Esophagus muscularis mucosa (tissue), 4 donors: ENCODE measurements around the gene APH1B. TPM values are rescaled to one million over a fixed set of nuclear protein-coding genes. Genes with fewer than 3 reads are reported as not detected.
"Not testable (repeated sequence)": the region's sequence is repeated elsewhere in the genome, so short reads cannot be mapped to it uniquely, and the experiment has no call there.

Experiments used
- DNase-seq: peaks from one replicate; pipeline ENCODE4 v3.0.0-alpha.2; 2017; ENCODE audit errors: extremely low spot score
- H3K27ac ChIP-seq, 4 donors: fragments of 200-600 bp; sonication (generic); replicated peaks in 1 of 4; 1 replicate in 3 of 4; 2 replicates in 1 of 4; pipeline ENCODE4 v1.5.1; 2016 to 2019; ENCODE audit warnings: mild to moderate bottlenecking in 1 of 4
- H3K27me3 ChIP-seq, 4 donors: fragments of 200-600 bp; sonication (generic); one replicate each; pipeline versions ENCODE4 v1.5.1 to v1.6.0; 2016 to 2019
- H3K36me3 ChIP-seq, 4 donors: fragments of 200-600 bp; sonication (generic); one replicate each; pipeline ENCODE4 v1.5.1; 2016 to 2019
- H3K4me1 ChIP-seq, 4 donors: fragments of 200-600 bp; sonication (generic); one replicate each; pipeline ENCODE4 v1.5.1; 2016 to 2019
- H3K4me3 ChIP-seq, 4 donors: fragments of 200-600 bp; sonication (generic); 1 replicate in 2 of 4; 2 replicates in 2 of 4; pipeline ENCODE4 v1.5.1; 2016 to 2019; ENCODE audit warnings: mild to moderate bottlenecking in 4 of 4, moderate library complexity in 1 of 4
- H3K9me3 ChIP-seq, 4 donors: fragments of 200-600 bp; sonication (generic); 1 replicate in 3 of 4; 2 replicates in 1 of 4; pipeline ENCODE4 v1.5.1; 2016 to 2019
- EP300 ChIP-seq: sonication (generic); formaldehyde crosslinking; IDR thresholded peaks from one replicate; pipeline ENCODE4 v1.6.1; 2017; ENCODE audit warnings: antibody characterized with exemption
- POLR2A ChIP-seq: fragments of 450-650 bp; IDR thresholded peaks from one replicate; pipeline ENCODE4 v1.6.1; 2017; ENCODE audit warnings: antibody characterized with exemption, moderate library complexity, mild to moderate bottlenecking, low read depth
- POLR2AphosphoS5 ChIP-seq, 2 donors: sonication (generic); formaldehyde crosslinking; IDR thresholded peaks; one replicate each; pipeline ENCODE4 v1.6.1; 2017; ENCODE audit warnings: antibody characterized with exemption in 2 of 2
- WGBS: methylation state at CpG from one replicate; pipeline ENCODE4 v1.1.5; 2018; 5-methylcytosine and 5-hydroxymethylcytosine counted together
- intact Hi-C: fragments of 100-400 bp; cut with DNase I; formaldehyde crosslinking; loops from one replicate; pipeline ENCODE4 v1.15.1; 2023
- total RNA-seq, 4 donors: library from RNA; depleted of rRNA; stranded (reverse); fragments of >200 nt; gene quantifications; one replicate each; pipeline versions ENCODE4 v1.1.0 to v1.2.1, GENCODE V29; 2016
- TF ChIP-seq, protein P1 (sequence below), 3 experiments: fragments of 200-600 bp in 2 of 3; fragments of 450-650 bp in 1 of 3; sonication (generic) in 2 of 3; IDR thresholded peaks; one replicate each; pipeline ENCODE4 v1.5.1; 2017 to 2019; ENCODE audit warnings: antibody characterized with exemption in 3 of 3, mild to moderate bottlenecking in 2 of 3, moderate library complexity in 1 of 3

The APH1B gene
- total RNA-seq, 4 donors from 2014 or later: 7.5 to 9.4 (median 8.9) TPM

DNA sequence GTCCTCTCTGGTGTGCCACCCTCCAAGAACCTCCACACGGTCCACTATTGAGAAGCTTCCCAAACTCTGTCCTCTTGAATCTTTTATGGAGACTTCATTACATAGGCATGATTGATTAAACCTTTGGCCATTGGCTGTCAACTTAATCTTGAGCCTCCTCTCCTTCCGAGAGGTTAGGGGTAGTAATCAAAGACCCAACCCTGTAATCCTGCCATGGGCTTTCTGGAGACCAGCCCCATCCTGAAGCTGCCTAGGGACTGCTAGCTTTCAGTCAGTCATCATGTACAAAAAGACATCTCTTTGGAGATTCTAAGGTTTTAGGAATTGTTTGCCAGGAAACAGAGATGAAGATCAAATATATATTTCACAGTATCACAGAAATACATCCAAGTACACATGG is 37.0 kb downstream of the APH1B start:
- Histone ChIP-seq H3K4me3 (no peak overlapping the region), H3K27me3 (no peaks in the 10 kb centered on the region)
- intact Hi-C loops: no loop called here

DNA sequence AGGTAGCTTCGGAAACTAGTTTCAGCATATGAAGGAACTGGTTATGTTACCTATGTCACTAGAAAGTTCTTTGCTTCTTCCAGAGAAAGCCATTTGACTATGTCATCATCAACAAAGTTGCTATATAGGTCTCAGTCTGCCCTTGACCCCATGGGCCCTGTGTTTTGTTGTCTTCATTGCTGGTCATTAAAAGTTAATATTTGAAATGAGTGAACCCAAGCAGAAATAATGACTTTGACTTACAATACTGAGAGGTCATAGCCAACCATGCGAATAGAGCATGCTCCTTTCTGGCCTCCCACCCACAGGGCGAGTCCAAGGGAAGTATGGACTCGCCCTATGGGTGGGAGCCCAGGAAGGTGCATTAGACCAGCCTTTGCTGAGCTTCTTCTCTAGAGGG is 40.9 kb downstream of the APH1B start:
- DNase-seq: no peak
- Histone ChIP-seq H3K4me1 (peaks cover 0 to 5% (median 0%) of the 10 kb centered on the region in 4 donors), H3K36me3 (no peaks in the 10 kb centered on the region), H3K27ac (no peak overlapping the region), H3K4me3 (no peak overlapping the region), H3K27me3 (no peaks in the 10 kb centered on the region), H3K9me3 (no peaks in the 10 kb centered on the region)
- intact Hi-C loops: no loop called here
- WGBS: 100% methylated on average over 4 of the region's 4 CpGs
- TF ChIP-seq POLR2A: no peak
- no peak for TF ChIP-seq POLR2AphosphoS5 (IDR thresholded peaks at IDR 0.05)
- TF ChIP-seq, protein P1, sequence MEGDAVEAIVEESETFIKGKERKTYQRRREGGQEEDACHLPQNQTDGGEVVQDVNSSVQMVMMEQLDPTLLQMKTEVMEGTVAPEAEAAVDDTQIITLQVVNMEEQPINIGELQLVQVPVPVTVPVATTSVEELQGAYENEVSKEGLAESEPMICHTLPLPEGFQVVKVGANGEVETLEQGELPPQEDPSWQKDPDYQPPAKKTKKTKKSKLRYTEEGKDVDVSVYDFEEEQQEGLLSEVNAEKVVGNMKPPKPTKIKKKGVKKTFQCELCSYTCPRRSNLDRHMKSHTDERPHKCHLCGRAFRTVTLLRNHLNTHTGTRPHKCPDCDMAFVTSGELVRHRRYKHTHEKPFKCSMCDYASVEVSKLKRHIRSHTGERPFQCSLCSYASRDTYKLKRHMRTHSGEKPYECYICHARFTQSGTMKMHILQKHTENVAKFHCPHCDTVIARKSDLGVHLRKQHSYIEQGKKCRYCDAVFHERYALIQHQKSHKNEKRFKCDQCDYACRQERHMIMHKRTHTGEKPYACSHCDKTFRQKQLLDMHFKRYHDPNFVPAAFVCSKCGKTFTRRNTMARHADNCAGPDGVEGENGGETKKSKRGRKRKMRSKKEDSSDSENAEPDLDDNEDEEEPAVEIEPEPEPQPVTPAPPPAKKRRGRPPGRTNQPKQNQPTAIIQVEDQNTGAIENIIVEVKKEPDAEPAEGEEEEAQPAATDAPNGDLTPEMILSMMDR (IDR thresholded peaks at IDR 0.05): no peak
- TF ChIP-seq EP300: no peak

More for the DNA sequence above, 37.0 kb downstream of the APH1B start:
- 61% methylated on average over 2 of the region's 2 CpGs for WGBS
- no peaks in the 10 kb centered on the region for H3K9me3 ChIP-seq
- no peak overlapping the region for H3K27ac ChIP-seq
- H3K4me1 ChIP-seq: no peaks in the 10 kb centered on the region
- DNase-seq: no peak
- TF ChIP-seq POLR2A (no peak), EP300 (no peak), POLR2AphosphoS5 (IDR thresholded peaks at IDR 0.05) (no peak)
- TF ChIP-seq, protein P1 (IDR thresholded peaks at IDR 0.05): no peak
- H3K36me3 ChIP-seq: no peaks in the 10 kb centered on the region

DNA sequence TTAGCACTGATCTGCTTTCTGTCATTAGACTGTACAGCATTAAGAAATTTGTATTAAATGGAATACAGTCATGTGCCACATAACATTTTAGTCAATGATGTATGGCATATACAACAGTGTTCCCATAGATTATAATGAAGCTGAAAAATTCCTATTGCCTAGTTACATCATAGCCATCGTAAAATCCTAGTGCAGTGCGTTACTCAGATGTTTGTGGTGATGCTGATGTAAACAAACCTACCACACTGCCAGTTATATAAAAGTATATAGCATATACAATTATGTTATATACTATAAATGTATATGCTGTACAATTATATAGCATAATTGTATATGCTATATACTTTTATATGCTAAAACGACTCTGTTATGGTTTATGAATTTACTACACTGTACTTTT is 41.7 kb downstream of the APH1B start:
- DNase-seq: no peak
- Histone ChIP-seq H3K9me3 (no peaks in the 10 kb centered on the region), H3K27ac (no peak overlapping the region), H3K4me1 (peaks cover 0 to 8% (median 4%) of the 10 kb centered on the region in 4 donors), H3K36me3 (no peaks in the 10 kb centered on the region), H3K4me3 (no peak overlapping the region), H3K27me3 (no peaks in the 10 kb centered on the region)
- TF ChIP-seq POLR2A (no peak), EP300 (no peak), POLR2AphosphoS5 (IDR thresholded peaks at IDR 0.05) (no peak)
- TF ChIP-seq, protein P1 (IDR thresholded peaks at IDR 0.05): no peak
- 94% methylated on average over 3 of the region's 3 CpGs for WGBS
- intact Hi-C loops: no loop called here

DNA sequence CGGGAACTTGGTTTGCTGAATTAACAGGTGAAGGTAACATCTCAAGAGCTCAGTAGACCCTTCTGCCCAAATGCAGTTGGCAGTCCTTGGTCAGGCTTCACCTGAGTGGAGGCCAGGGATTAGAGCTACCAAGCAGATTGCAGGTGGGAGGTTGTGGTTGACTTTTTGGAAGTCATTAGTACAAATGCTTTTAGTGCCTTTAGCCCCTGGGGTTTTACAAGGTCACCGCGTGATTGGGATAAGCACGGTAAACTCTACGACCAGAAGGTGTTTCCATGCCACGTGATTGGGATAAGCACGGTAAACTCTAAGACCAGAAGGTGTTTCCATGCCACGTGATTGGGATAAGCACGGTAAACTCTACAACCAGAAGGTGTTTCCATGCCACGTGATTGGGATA is 43.0 kb downstream of the APH1B start:
- H3K9me3 ChIP-seq, H3K4me3 ChIP-seq, H3K27me3 ChIP-seq, H3K27ac ChIP-seq, H3K36me3 ChIP-seq, H3K4me1 ChIP-seq, intact Hi-C loops, DNase-seq: not testable (repeated sequence)
- 96% methylated on average over 10 of the region's 10 CpGs for WGBS

DNA sequence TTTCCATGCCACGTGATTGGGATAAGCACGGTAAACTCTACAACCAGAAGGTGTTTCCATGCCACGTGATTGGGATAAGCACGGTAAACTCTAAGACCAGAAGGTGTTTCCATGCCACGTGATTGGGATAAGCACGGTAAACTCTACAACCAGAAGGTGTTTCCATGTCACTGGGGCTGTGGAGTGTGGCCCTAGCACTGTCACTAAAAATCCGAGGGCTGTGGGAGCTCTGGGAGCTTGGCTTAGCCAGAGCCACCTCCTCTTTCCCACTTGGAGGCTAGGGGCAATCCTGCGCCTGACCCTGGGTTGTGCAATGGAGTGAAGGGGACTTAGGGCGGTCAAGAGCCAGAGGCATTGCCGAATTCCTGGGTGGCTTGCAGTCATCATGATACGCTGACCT is 43.6 kb downstream of the APH1B start:
- H3K27me3 ChIP-seq, H3K9me3 ChIP-seq, H3K4me1 ChIP-seq, H3K27ac ChIP-seq, H3K36me3 ChIP-seq, intact Hi-C loops, DNase-seq, H3K4me3 ChIP-seq: not testable (repeated sequence)
- WGBS: 93% methylated on average over 8 of the region's 11 CpGs

DNA sequence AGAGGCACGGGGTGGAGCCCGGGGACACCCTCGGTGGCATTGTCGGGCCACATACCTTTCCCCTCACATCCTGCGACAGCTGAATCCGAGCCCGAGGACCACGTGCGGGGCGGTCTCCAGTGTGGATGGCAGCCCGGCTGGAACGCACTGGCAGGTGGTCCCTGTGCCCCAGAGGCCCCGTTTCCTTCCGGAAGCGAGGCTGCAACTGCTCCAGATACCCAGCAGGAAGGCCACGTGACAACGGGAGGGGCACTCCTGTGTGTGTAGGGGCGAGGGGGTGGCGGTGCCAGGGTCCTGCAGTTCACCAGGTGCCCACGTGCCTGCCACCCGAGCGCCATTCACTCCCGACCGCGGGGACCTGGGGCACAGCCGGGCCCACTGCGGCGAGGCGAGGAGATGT is 44.1 kb downstream of the APH1B start:
- no peak for DNase-seq
- intact Hi-C loops: no loop called here
- Histone ChIP-seq H3K9me3 (no peaks in the 10 kb centered on the region), H3K4me1 (peaks cover 0 to 9% (median 7%) of the 10 kb centered on the region in 4 donors), H3K36me3 (no peaks in the 10 kb centered on the region), H3K27ac (no peak overlapping the region), H3K27me3 (no peaks in the 10 kb centered on the region), H3K4me3 (no peak overlapping the region)
- no peak for TF ChIP-seq POLR2AphosphoS5 (IDR thresholded peaks at IDR 0.05)
- 95% methylated on average over 29 of the region's 29 CpGs for WGBS
